Measurements from ENCODE around the gene BRWD1. TPM values are rescaled to one million over a fixed set of nuclear protein-coding genes. Genes with fewer than 3 reads are reported as not detected.

The BRWD1 gene
- total RNA-seq, 2 experiments from 2014 or later = 39.5 to 45.3 TPM

GRCh38 chr21:39311164-39311563, 2.3 kb downstream of the BRWD1 start:
- Mint-ChIP-seq H3K27me3 (no peaks in the 10 kb centered on the region), H3K27ac (no peak overlapping the region), H3K36me3 (ENCODE audit: low read depth) (peaks cover 38% of the 10 kb centered on the region), H3K4me3 (no peak overlapping the region), H3K9me3 (no peaks in the 10 kb centered on the region), H3K4me1 (peaks cover 41% of the 10 kb centered on the region)
- ChIA-PET CTCF (no interaction called here), POLR2A (interaction anchor here (2.2 to 7.3 kb wide), 3 partner anchors 14 to 70 kb away, joined by 11 to 197 read pairs (median 29); partner anchors contain the start of gene HMGN1)
- no peak for DNase-seq

- ChIA-PET POLR2A (interaction anchor here (0.8 to 1.5 kb wide), 3 partner anchors 41 to 80 kb away, joined by 3 to 4 read pairs (median 3); partner anchors contain the start of gene HMGN1), CTCF (interaction anchor here (0.5 kb wide), 1 partner anchor 41 kb away, joined by 4 read pairs; no protein-coding TSS in a partner anchor)
- no peaks in the 10 kb centered on the region for H3K9me3 Mint-ChIP-seq
- peaks cover 23% of the 10 kb centered on the region for H3K4me1 Mint-ChIP-seq
- peaks cover 57% of the 10 kb centered on the region for H3K36me3 Mint-ChIP-seq (ENCODE audit: low read depth)
- no peak overlapping the region for H3K27ac Mint-ChIP-seq
- no peaks in the 10 kb centered on the region for H3K27me3 Mint-ChIP-seq
- no peak for DNase-seq
- H3K4me3 Mint-ChIP-seq = no peak overlapping the region
Observed at GRCh38 chr21:39307466-39307865, 6.0 kb downstream of the BRWD1 start.

GRCh38 chr21:39300587-39300986, 12.8 kb downstream of the BRWD1 start:
- peaks cover 14% of the 10 kb centered on the region for H3K9me3 Mint-ChIP-seq
- peaks cover 66% of the 10 kb centered on the region for H3K36me3 Mint-ChIP-seq (ENCODE audit: low read depth)
- no peaks in the 10 kb centered on the region for H3K27me3 Mint-ChIP-seq
- peaks cover 13% of the 10 kb centered on the region for H3K4me1 Mint-ChIP-seq
- no peak overlapping the region for H3K4me3 Mint-ChIP-seq
- CTCF ChIA-PET = interaction anchor here (1.2 kb wide), 1 partner anchor 142 kb away, joined by 3 read pairs; no protein-coding TSS in a partner anchor
- DNase-seq = no peak
- H3K27ac Mint-ChIP-seq = no peak overlapping the region
- POLR2A ChIA-PET = interaction anchor here (0.8 to 0.9 kb wide), 2 partner anchors 12 to 83 kb away, joined by 3 to 4 read pairs; no protein-coding TSS in a partner anchor

- POLR2A ChIA-PET = interaction anchor here (0.9 to 1.5 kb wide), 3 partner anchors 9 to 17 kb away, joined by 3 to 11 read pairs (median 4); no protein-coding TSS in a partner anchor
- CTCF ChIA-PET = interaction anchor here (1.2 kb wide), 1 partner anchor 32 kb away, joined by 3 read pairs; no protein-coding TSS in a partner anchor
- H3K36me3 Mint-ChIP-seq (ENCODE audit: low read depth) = peaks cover 74% of the 10 kb centered on the region
- H3K27ac Mint-ChIP-seq = no peak overlapping the region
- peaks cover 14% of the 10 kb centered on the region for H3K9me3 Mint-ChIP-seq
- H3K27me3 Mint-ChIP-seq = no peaks in the 10 kb centered on the region
- H3K4me1 Mint-ChIP-seq = peaks cover 13% of the 10 kb centered on the region
- no peak for DNase-seq
- H3K4me3 Mint-ChIP-seq = no peak overlapping the region
Observed at GRCh38 chr21:39296891-39297290, 16.5 kb downstream of the BRWD1 start.

GRCh38 chr21:39288987-39289386, 24.4 kb downstream of the BRWD1 start:
- Mint-ChIP-seq H3K9me3 (no peaks in the 10 kb centered on the region), H3K36me3 (ENCODE audit: low read depth) (peaks cover 73% of the 10 kb centered on the region), H3K4me1 (no peaks in the 10 kb centered on the region), H3K27me3 (no peaks in the 10 kb centered on the region), H3K4me3 (no peak overlapping the region), H3K27ac (no peak overlapping the region)
- CTCF ChIA-PET = no interaction called here
- no peak for DNase-seq
- POLR2A ChIA-PET = interaction anchor here (1.1 kb wide), 1 partner anchor 60 kb away, joined by 3 read pairs; the partner anchor contains the start of gene HMGN1

- H3K27me3 Mint-ChIP-seq = no peaks in the 10 kb centered on the region
- H3K4me1 Mint-ChIP-seq = no peaks in the 10 kb centered on the region
- no peak overlapping the region for H3K4me3 Mint-ChIP-seq
- no peak overlapping the region for H3K27ac Mint-ChIP-seq
- H3K9me3 Mint-ChIP-seq = no peaks in the 10 kb centered on the region
- peaks cover 33% of the 10 kb centered on the region for H3K36me3 Mint-ChIP-seq (ENCODE audit: low read depth)
- POLR2A ChIA-PET = no interaction called here
- CTCF ChIA-PET = no interaction called here
- no peak for DNase-seq
Observed at GRCh38 chr21:39282911-39283310, 30.5 kb downstream of the BRWD1 start.

- ChIA-PET CTCF (no interaction called here), POLR2A (no interaction called here)
- no peak for DNase-seq
- Mint-ChIP-seq H3K27ac (no peak overlapping the region), H3K27me3 (no peaks in the 10 kb centered on the region), H3K4me1 (no peaks in the 10 kb centered on the region), H3K9me3 (no peaks in the 10 kb centered on the region), H3K36me3 (ENCODE audit: low read depth) (peaks cover 27% of the 10 kb centered on the region), H3K4me3 (no peak overlapping the region)
Observed at GRCh38 chr21:39281853-39282252, 31.6 kb downstream of the BRWD1 start.

GRCh38 chr21:39281207-39281606, 32.2 kb downstream of the BRWD1 start:
- peaks cover 26% of the 10 kb centered on the region for H3K36me3 Mint-ChIP-seq (ENCODE audit: low read depth)
- H3K27ac Mint-ChIP-seq = no peak overlapping the region
- ChIA-PET POLR2A (no interaction called here), CTCF (no interaction called here)
- DNase-seq = no peak
- no peaks in the 10 kb centered on the region for H3K4me1 Mint-ChIP-seq
- no peak overlapping the region for H3K4me3 Mint-ChIP-seq
- H3K27me3 Mint-ChIP-seq = no peaks in the 10 kb centered on the region
- no peaks in the 10 kb centered on the region for H3K9me3 Mint-ChIP-seq

- Mint-ChIP-seq H3K4me1 (no peaks in the 10 kb centered on the region), H3K4me3 (no peak overlapping the region), H3K9me3 (no peaks in the 10 kb centered on the region), H3K27me3 (no peaks in the 10 kb centered on the region), H3K27ac (no peak overlapping the region), H3K36me3 (ENCODE audit: low read depth) (peaks cover 43% of the 10 kb centered on the region)
- ChIA-PET CTCF (no interaction called here), POLR2A (no interaction called here)
- DNase-seq = no peak
Observed at GRCh38 chr21:39269620-39270019, 43.8 kb downstream of the BRWD1 start.

- no peaks in the 10 kb centered on the region for H3K27me3 Mint-ChIP-seq
- ChIA-PET CTCF (interaction anchor here (1.2 kb wide), 1 partner anchor 32 kb away, joined by 3 read pairs; no protein-coding TSS in a partner anchor), POLR2A (no interaction called here)
- H3K27ac Mint-ChIP-seq = no peak overlapping the region
- no peak overlapping the region for H3K4me3 Mint-ChIP-seq
- DNase-seq = no peak
- no peaks in the 10 kb centered on the region for H3K4me1 Mint-ChIP-seq
- H3K9me3 Mint-ChIP-seq = no peaks in the 10 kb centered on the region
- peaks cover 52% of the 10 kb centered on the region for H3K36me3 Mint-ChIP-seq (ENCODE audit: low read depth)
Observed at GRCh38 chr21:39265603-39266002, 47.8 kb downstream of the BRWD1 start.

- Mint-ChIP-seq H3K4me3 (no peak overlapping the region), H3K36me3 (ENCODE audit: low read depth) (peaks cover 47% of the 10 kb centered on the region), H3K9me3 (no peaks in the 10 kb centered on the region), H3K27me3 (no peaks in the 10 kb centered on the region), H3K4me1 (no peaks in the 10 kb centered on the region), H3K27ac (no peak overlapping the region)
- ChIA-PET CTCF (no interaction called here), POLR2A (no interaction called here)
- DNase-seq = no peak
Observed at GRCh38 chr21:39263372-39263771, 50.1 kb downstream of the BRWD1 start.

GRCh38 chr21:39258207-39258606, 55.2 kb downstream of the BRWD1 start:
- no peak for DNase-seq
- H3K27ac Mint-ChIP-seq = no peak overlapping the region
- peaks cover 40% of the 10 kb centered on the region for H3K36me3 Mint-ChIP-seq (ENCODE audit: low read depth)
- no peaks in the 10 kb centered on the region for H3K9me3 Mint-ChIP-seq
- ChIA-PET POLR2A (no interaction called here), CTCF (no interaction called here)
- no peaks in the 10 kb centered on the region for H3K4me1 Mint-ChIP-seq
- no peak overlapping the region for H3K4me3 Mint-ChIP-seq
- H3K27me3 Mint-ChIP-seq = no peaks in the 10 kb centered on the region

GRCh38 chr21:39251326-39251725, 62.1 kb downstream of the BRWD1 start:
- H3K4me3 Mint-ChIP-seq = no peak overlapping the region
- CTCF ChIA-PET = no interaction called here
- DNase-seq = no peak
- POLR2A ChIA-PET = no interaction called here
- H3K36me3 Mint-ChIP-seq (ENCODE audit: low read depth) = peaks cover 43% of the 10 kb centered on the region
- no peaks in the 10 kb centered on the region for H3K27me3 Mint-ChIP-seq
- no peak overlapping the region for H3K27ac Mint-ChIP-seq
- H3K9me3 Mint-ChIP-seq = no peaks in the 10 kb centered on the region
- H3K4me1 Mint-ChIP-seq = no peaks in the 10 kb centered on the region

- no peak overlapping the region for H3K27ac Mint-ChIP-seq
- no peak overlapping the region for H3K4me3 Mint-ChIP-seq
- H3K36me3 Mint-ChIP-seq (ENCODE audit: low read depth) = peaks cover 54% of the 10 kb centered on the region
- POLR2A ChIA-PET = no interaction called here
- peaks cover 4% of the 10 kb centered on the region for H3K4me1 Mint-ChIP-seq
- no peaks in the 10 kb centered on the region for H3K9me3 Mint-ChIP-seq
- no peak for DNase-seq
- H3K27me3 Mint-ChIP-seq = no peaks in the 10 kb centered on the region
- CTCF ChIA-PET = no interaction called here
Observed at GRCh38 chr21:39238275-39238674, 75.2 kb downstream of the BRWD1 start.

Data from activated CD4-positive, alpha-beta memory T cell treated with anti-CD3 and anti-CD28 coated beads, Interleukin-2, amount 10 ng/mL, durations not matched to agents 7 days and 5 days (primary cell).